GM21737 (cell line): ENCODE results near the gene TMEM235.

Source experiments
- ATAC-seq: cut with Tn5 transposase; IDR thresholded peaks from one replicate; pipeline ENCODE4 v1.9.1; 2021; ENCODE audit warnings: mild to moderate bottlenecking, moderate library complexity; ENCODE audit not compliant: unreplicated experiment

Gene TMEM235

DNA sequence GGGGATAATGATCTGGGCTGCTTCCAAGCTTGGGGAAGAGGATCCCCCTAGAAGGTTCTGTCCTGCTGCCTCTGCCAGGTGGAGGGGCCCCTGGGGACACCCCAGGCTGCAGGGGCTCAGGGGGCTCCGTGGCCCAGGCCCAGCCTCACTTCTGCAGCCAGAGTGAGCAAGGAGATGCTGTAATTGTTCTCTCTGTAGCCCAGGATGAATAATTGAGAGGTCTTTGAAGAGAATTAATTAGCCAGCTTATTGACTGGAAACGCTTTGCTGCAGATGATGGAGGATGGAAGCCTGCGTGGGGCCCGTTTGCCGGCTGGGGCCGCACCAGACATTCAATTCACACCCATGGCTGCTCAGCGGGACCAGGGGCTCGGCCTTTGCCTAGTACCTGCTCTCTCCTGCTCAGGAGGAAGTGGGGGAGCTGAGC lies 38.5 kb downstream of the TMEM235 start:
- ATAC-seq = no peak

DNA sequence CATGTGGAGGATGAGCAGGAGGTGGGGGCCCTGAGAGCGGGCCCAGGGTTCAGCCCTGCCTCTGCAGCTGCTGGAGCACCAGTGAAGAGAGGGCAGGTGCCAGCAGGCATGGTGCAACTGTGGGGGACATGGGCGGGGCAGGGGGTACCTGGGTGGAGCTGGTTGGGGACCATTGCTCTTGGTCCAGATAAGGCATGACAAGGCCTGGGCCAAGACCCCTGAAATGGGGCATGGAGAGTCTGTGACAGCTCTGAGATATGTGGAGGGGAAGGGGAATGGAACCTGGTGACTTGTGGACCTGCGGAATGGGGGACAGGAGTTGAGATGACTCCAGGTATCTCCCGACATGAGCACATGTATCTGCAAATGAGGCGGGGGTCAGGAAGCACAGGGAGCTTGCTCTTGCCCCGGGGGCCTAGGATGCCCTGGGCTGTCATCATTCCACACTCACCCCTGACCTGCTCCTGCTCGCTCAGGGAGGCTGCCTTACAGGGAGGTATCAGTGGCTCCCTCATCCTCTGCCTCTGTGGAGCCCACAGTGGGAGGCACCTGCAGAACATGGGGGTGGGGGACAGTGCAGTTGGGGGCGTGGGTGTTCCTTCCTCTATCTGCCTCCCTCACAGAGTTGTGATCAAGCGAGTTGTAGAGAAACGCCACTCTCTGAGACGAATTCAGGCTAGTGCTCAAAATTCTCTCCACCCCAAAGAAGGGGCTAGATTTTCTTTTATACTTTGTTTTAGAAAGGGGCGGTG lies 40.2 kb downstream of the TMEM235 start:
- ATAC-seq = no peak

DNA sequence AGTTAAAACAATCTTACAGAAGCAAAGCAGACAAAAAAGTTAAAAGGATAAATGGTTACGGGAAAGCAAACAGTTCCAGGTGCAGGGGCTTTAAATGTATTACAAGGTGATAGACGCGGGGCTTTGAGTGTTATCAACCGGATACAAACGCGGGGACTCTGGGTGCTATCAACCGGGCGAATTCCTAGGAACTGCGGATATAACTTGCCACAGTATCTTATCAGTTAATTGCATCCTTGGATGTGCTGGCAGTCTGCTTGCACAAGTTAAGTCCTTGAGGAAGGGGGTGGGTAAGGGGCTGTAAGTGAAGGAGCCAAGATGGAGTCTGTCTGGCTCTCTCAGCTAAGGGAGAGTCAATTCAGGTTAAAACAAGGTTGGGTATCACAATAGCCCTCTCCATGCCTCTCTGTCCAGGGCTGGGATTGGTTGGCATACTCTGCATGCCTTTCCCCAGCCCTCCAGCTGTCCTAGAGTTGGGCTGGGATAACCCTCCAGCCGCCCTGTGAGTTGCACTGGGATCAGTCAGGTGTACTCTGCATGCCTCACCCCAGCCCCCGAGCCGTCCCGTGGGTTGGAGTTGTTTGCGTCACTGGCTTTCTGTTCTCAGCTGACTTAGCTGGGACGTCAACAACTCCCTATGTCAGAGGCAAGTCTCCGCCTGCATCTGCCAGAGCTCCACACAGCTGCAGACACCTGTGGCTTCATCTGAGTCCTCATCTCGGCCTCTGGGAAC lies 40.9 kb downstream of the TMEM235 start:
- no peak for ATAC-seq

DNA sequence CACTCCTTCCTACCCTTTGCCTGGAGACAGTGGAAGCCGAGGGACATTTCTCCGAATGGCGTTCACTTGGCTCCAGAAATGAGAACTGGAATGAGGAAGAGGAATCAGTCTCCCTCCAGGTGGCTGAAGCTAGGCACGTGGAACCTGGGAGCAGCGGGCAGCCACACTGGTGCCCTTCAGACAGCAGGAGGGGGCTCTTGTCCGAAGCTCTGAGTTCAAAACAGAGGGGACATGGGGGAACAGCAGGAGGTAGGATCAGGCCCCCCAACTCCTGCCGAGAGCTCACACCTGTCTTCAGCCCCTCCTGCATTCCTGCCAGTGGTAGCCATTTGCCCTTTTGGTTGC lies 41.5 kb downstream of the TMEM235 start:
- ATAC-seq = no peak

DNA sequence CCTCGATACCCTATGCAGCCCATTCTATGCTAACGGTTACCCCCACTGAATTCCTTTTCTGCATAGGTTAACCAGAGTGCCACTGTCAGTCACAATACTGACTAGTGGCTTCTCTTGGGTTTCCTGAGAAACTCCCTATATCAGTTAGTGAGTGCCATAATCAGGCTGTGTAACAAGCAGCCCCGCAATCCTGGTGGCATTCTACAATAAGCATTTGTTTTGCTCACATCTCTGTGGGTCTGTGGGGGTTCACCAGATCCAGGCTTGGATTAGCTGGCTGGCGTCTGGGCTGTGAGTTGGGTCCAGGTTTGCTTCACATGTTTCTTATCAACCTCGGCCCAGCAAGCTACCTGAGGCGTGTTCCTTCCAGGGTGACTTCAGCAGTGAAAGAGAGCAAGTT lies 42.4 kb downstream of the TMEM235 start:
- no peak for ATAC-seq

DNA sequence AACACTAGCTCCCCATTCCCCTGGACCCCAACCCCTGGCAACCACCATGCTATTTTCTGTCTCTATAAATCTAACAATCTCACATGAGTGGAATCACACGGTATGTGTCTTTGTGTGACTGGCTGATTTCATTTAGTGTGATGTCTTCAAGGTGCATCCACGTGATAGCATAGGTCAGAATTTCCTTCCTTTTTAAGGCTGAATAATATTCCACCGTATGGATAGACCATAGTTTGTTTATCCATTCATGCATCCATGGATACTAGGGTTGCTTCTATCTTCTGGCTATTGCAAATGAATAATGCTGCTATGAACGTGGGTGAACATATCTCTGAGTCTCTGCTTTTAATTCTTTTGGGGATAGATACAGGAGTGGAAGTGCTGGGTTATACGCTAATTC lies 43.9 kb downstream of the TMEM235 start:
- no peak for ATAC-seq

DNA sequence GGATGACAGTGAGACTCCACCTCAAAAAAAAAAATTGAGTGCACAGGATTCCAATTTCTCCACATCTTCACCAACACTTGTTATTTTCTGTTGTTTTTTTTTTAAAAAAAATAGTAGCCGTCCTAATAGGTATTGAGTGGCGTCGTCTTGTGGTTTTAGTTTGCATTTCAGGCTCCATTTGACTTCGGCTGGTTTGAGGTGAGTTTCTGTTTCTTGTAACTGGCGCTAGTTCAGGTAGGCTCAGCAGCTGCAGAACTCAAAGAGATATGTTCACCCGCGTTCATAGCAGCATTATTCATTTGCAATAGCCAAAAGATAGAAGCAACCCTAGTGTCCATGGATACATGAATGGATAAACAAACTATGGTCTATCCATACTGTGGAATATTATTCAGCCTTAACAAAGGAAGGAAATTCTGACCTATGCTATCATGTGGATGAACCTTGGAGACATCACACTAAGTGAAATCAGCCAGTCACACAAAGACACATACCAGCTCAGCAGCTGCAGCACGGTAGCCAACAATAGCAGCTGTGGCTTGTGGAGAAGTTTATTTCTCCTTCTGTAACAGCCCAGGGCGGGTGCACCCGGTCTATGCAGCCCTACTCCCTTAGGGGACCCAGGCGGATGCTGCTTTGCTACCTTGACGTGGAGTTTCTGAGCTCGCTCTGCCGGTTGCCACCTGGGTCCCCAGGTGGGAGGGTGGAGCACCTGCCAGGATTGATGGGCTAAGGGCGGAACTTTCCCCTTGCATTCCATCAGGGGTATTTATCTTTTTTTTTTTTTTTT lies 44.9 kb downstream of the TMEM235 start:
- ATAC-seq = no peak

DNA sequence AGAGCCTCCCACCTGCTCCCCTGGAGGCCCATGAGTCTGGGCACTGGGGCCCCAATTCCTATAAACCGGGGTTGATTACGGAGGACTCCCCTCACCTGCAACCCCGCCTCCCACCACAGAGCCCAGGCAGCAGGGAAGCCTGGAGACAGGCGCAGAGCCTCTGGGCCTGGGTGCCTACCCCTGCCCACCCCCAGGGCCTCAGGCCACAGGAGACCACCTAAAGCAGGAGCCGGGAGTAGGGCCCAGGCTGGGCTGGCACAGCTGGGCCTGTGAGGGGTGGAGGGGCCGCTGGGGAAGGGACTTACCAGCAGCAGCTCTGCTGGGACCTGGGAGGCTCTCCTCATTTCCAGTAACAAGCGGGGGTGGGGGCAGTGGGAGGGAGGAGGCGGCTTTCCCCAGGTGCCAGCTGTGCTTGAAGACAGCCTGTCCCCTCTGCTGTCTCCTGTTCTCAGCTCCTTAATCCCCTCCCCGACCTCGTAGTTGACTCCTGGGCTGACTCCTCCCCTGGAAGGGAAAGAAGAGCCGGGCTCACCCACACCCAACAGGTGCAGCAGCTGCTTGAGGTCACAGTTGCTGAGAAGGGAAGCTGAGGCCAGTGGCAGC lies 46.8 kb downstream of the TMEM235 start:
- no peak for ATAC-seq

DNA sequence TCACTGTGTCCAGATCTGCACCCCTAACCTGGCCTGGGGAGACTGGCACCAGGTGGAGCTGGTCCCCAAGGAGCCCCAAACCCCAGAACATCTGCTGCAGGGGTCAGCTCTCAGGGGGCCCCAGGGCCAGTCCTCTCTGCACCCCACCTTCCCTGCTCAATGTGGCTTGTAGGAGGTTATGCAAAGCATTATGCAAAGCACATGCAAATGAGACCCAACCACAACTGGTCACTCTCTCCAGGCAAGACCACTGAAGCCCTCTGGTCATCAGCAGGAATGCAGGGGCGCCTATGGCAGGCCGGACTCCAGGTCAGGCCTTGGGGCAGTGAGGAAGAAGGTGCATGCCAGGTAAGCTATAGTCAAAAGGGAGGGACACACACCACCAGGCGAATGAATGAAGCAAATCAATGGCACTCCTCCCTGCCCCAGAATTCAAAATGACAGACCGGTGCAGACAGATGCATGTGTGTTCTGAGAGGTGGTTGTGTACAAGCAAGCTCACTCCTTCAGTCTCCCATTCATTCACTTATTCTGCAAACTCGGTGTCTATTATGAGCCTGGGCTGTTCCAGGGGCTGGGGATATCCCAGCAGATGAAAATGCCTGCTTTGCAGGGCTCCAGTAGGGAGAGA lies 48.0 kb downstream of the TMEM235 start:
- ATAC-seq = no peak

DNA sequence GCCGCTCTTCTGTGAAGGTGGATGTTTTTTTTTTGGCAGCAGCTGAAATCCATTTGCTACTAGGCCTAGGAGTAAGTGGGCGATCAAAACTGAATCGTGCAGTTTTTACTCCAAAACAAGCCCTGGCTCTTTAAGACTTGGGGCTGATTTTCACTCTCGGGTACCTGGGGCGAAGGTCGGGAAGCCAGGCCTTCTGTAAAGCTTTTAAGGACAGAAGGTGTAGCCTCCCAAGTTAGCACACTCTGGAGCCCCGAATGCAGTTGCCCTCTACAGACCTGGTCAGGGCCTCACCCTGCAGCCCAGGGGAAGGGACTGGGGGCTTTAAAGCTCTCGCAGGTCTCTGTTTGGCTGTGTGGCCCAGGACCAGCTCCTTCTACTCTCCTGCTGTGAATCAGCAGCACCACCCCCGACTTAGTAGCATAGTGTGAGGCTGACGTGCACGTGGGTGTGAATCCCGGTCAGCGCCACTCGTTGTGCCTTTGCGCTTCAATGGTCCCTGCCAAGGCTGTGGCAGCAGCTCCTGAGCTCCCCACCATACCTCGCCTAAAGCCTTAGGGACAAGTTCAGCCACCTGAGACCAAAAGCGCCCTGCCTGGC lies 49.9 kb downstream of the TMEM235 start:
- ATAC-seq = no peak

DNA sequence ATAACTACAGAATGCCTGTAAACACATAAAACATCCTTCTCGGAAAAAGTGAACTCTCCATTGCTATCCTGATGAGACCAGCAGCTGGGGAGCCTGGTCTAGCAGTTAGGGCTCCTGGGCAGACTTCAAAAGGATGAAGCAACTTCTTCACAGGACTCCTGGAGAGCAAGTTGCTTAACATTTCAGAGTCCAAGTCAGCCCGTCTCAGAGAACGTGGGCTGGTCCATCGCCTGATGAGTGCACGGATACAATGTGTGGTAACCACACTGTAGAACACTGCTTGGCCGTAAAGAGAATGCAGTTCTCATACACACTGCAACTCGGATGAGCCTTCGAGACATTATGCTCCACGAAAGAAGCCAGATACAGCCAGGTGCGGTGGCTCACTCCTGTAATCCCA lies 52.7 kb downstream of the TMEM235 start:
- no peak for ATAC-seq

DNA sequence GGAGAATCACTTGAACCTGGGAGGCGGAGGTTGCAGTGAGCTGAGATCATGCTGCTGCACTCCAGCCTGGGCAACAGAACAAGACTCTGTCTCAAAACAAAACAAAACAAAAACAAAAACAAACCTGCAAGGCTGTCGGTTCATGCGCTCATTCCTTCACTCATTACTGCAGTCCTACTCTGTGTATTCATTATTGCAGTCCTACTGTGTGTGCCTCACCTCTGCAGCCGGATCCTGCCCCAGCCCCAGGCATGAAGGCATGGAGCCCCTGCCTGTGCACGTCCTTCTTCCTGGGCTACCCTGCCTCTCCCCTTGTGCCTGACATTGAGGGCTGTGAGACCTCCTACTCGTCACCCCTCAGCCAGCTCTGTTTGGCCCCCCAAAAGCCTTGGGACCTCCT lies 57.6 kb downstream of the TMEM235 start:
- ATAC-seq = no peak

DNA sequence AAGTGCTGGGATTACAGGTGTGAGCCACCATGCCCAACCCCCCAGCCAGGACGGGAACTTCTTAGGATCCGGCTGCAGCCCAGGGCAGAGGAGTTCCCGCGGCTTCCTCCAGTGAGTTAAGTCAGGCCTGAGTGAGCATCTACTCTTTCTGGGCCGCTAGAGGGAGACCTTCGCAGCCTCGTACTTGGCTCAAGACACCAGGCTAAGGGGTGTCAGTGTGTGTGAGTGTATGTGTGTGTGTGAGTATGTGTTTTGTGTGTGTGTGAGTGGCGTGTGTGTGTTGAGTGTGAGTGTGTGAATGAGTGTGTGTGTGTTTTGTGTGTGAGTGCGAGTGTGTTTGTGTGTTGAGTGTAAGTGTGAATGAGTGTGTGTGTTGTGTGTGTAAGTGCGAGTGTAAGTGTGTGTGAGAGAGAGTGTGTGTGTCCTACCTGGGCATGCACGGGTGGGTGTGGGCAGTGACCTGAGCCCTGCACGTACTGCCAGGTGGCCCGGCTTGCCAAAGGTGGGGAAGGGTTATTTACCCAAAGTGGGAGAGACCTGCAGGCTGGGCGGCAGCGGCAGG lies 58.5 kb downstream of the TMEM235 start:
- ATAC-seq = no peak
